ENCODE results near the gene ABCC8. TPM values are rescaled to one million over a fixed set of nuclear protein-coding genes. Genes with fewer than 3 reads are reported as not detected.

The ABCC8 gene
- total RNA-seq, 3 donors from 2014 or later, result not detected

GRCh38 chr11:17415523-17416104 is 61.0 kb downstream of the ABCC8 start:
- ATAC-seq, result no peak
- peaks cover 31% of the 10 kb centered on the region for H3K27me3 Mint-ChIP-seq (ENCODE audit: low read depth)
- no peak for DNase-seq
- no peak overlapping the region for H3K4me3 Mint-ChIP-seq
- H3K36me3 Mint-ChIP-seq (ENCODE audit: insufficient read depth), result no peaks in the 10 kb centered on the region
- H3K4me1 Mint-ChIP-seq (ENCODE audit: low read depth), result peaks cover 2% of the 10 kb centered on the region
- no peaks in the 10 kb centered on the region for H3K9me3 Mint-ChIP-seq

- no peaks in the 10 kb centered on the region for H3K9me3 Mint-ChIP-seq
- no peaks in the 10 kb centered on the region for H3K36me3 Mint-ChIP-seq (ENCODE audit: insufficient read depth)
- peaks cover 2% of the 10 kb centered on the region for H3K4me1 Mint-ChIP-seq (ENCODE audit: low read depth)
Observed at GRCh38 chr11:17414992-17415391, 61.7 kb downstream of the ABCC8 start.

GRCh38 chr11:17414317-17414737 is 62.3 kb downstream of the ABCC8 start:
- ATAC-seq (no peak), DNase-seq (no peak)
- Mint-ChIP-seq H3K4me3 (no peak overlapping the region), H3K36me3 (ENCODE audit: insufficient read depth) (no peaks in the 10 kb centered on the region), H3K9me3 (no peaks in the 10 kb centered on the region), H3K4me1 (ENCODE audit: low read depth) (peaks cover 2% of the 10 kb centered on the region), H3K27me3 (ENCODE audit: low read depth) (peaks cover 31% of the 10 kb centered on the region)

More at GRCh38 chr11:17414992-17415391, 61.7 kb downstream of the ABCC8 start:
- DNase-seq (no peak), ATAC-seq (no peak)
- H3K4me3 Mint-ChIP-seq, result no peak overlapping the region
- peaks cover 31% of the 10 kb centered on the region for H3K27me3 Mint-ChIP-seq (ENCODE audit: low read depth)

GRCh38 chr11:17413414-17414316 is 63.0 kb downstream of the ABCC8 start:
- Mint-ChIP-seq H3K4me1 (ENCODE audit: low read depth) (peaks cover 2% of the 10 kb centered on the region), H3K36me3 (ENCODE audit: insufficient read depth) (no peaks in the 10 kb centered on the region), H3K4me3 (no peak overlapping the region), H3K9me3 (no peaks in the 10 kb centered on the region), H3K27me3 (ENCODE audit: low read depth) (peaks cover 30% of the 10 kb centered on the region)
- no peak for DNase-seq
- no peak for ATAC-seq

- H3K4me1 Mint-ChIP-seq (ENCODE audit: low read depth), result peaks cover 2% of the 10 kb centered on the region
- H3K36me3 Mint-ChIP-seq (ENCODE audit: insufficient read depth), result no peaks in the 10 kb centered on the region
- no peak for DNase-seq
- ATAC-seq, result no peak
- H3K9me3 Mint-ChIP-seq, result no peaks in the 10 kb centered on the region
- no peak overlapping the region for H3K4me3 Mint-ChIP-seq
- H3K27me3 Mint-ChIP-seq (ENCODE audit: low read depth), result peaks cover 24% of the 10 kb centered on the region
Observed at GRCh38 chr11:17412488-17413180, 64.0 kb downstream of the ABCC8 start.

- Mint-ChIP-seq H3K9me3 (no peaks in the 10 kb centered on the region), H3K4me3 (no peak overlapping the region), H3K4me1 (ENCODE audit: low read depth) (peaks cover 2% of the 10 kb centered on the region), H3K27me3 (ENCODE audit: low read depth) (peaks cover 23% of the 10 kb centered on the region), H3K36me3 (ENCODE audit: insufficient read depth) (no peaks in the 10 kb centered on the region)
- ATAC-seq (no peak), DNase-seq (no peak)
Observed at GRCh38 chr11:17411418-17411817, 65.2 kb downstream of the ABCC8 start.

GRCh38 chr11:17410606-17411379 is 65.9 kb downstream of the ABCC8 start:
- Mint-ChIP-seq H3K27me3 (ENCODE audit: low read depth) (peaks cover 20% of the 10 kb centered on the region), H3K4me1 (ENCODE audit: low read depth) (peaks cover 2% of the 10 kb centered on the region), H3K4me3 (no peak overlapping the region), H3K9me3 (no peaks in the 10 kb centered on the region), H3K36me3 (ENCODE audit: insufficient read depth) (no peaks in the 10 kb centered on the region)
- DNase-seq, result no peak
- no peak for ATAC-seq

- no peak for ATAC-seq
- Mint-ChIP-seq H3K9me3 (no peaks in the 10 kb centered on the region), H3K36me3 (ENCODE audit: insufficient read depth) (no peaks in the 10 kb centered on the region), H3K27me3 (ENCODE audit: low read depth) (peaks cover 7% of the 10 kb centered on the region), H3K4me1 (ENCODE audit: low read depth) (no peaks in the 10 kb centered on the region), H3K4me3 (no peak overlapping the region)
- DNase-seq, result no peak
Observed at GRCh38 chr11:17408641-17409040, 68.0 kb downstream of the ABCC8 start.

GRCh38 chr11:17408026-17408425 is 68.6 kb downstream of the ABCC8 start:
- Mint-ChIP-seq H3K36me3 (ENCODE audit: insufficient read depth) (no peaks in the 10 kb centered on the region), H3K9me3 (no peaks in the 10 kb centered on the region), H3K4me1 (ENCODE audit: low read depth) (no peaks in the 10 kb centered on the region), H3K27me3 (ENCODE audit: low read depth) (peaks cover 2% of the 10 kb centered on the region), H3K4me3 (no peak overlapping the region)
- DNase-seq (no peak), ATAC-seq (no peak)

- no peaks in the 10 kb centered on the region for H3K27me3 Mint-ChIP-seq (ENCODE audit: low read depth)
- no peaks in the 10 kb centered on the region for H3K9me3 Mint-ChIP-seq
- H3K4me1 Mint-ChIP-seq (ENCODE audit: low read depth), result no peaks in the 10 kb centered on the region
- DNase-seq, result no peak
- H3K36me3 Mint-ChIP-seq (ENCODE audit: insufficient read depth), result no peaks in the 10 kb centered on the region
- ATAC-seq, result no peak
- no peak overlapping the region for H3K4me3 Mint-ChIP-seq
Observed at GRCh38 chr11:17407575-17407974, 69.1 kb downstream of the ABCC8 start.

- no peak for ATAC-seq
- H3K4me3 Mint-ChIP-seq, result no peak overlapping the region
- H3K4me1 Mint-ChIP-seq (ENCODE audit: low read depth), result no peaks in the 10 kb centered on the region
- no peak for DNase-seq
- H3K27me3 Mint-ChIP-seq (ENCODE audit: low read depth), result no peaks in the 10 kb centered on the region
- H3K36me3 Mint-ChIP-seq (ENCODE audit: insufficient read depth), result no peaks in the 10 kb centered on the region
- H3K9me3 Mint-ChIP-seq, result no peaks in the 10 kb centered on the region
Observed at GRCh38 chr11:17406818-17407149, 69.9 kb downstream of the ABCC8 start.

- Mint-ChIP-seq H3K4me3 (no peak overlapping the region), H3K36me3 (ENCODE audit: insufficient read depth) (no peaks in the 10 kb centered on the region), H3K4me1 (ENCODE audit: low read depth) (no peaks in the 10 kb centered on the region), H3K9me3 (no peaks in the 10 kb centered on the region), H3K27me3 (ENCODE audit: low read depth) (no peaks in the 10 kb centered on the region)
- no peak for DNase-seq
- ATAC-seq, result no peak
Observed at GRCh38 chr11:17406082-17406817, 70.4 kb downstream of the ABCC8 start.

GRCh38 chr11:17405232-17406005 is 71.2 kb downstream of the ABCC8 start:
- Mint-ChIP-seq H3K4me1 (ENCODE audit: low read depth) (no peaks in the 10 kb centered on the region), H3K4me3 (no peak overlapping the region), H3K27me3 (ENCODE audit: low read depth) (no peaks in the 10 kb centered on the region), H3K9me3 (no peaks in the 10 kb centered on the region), H3K36me3 (ENCODE audit: insufficient read depth) (no peaks in the 10 kb centered on the region)
- DNase-seq, result no peak
- ATAC-seq, result no peak

Data from activated T-cell treated with anti-CD3 and anti-CD28 coated beads, Interleukin-2, amount 50 U/mL, for 4 hours (primary cell).